ENCODE measurements around the gene CDH6. TPM values are rescaled to one million over a fixed set of nuclear protein-coding genes. Genes with fewer than 3 reads are reported as not detected.

Gene CDH6
- total and polyA plus RNA-seq, 10 of the 15 experiments (the other 5 are each of a cell fraction or from before 2014, with no cell fraction given): 0.01 TPM; not detected in 9

DNA sequence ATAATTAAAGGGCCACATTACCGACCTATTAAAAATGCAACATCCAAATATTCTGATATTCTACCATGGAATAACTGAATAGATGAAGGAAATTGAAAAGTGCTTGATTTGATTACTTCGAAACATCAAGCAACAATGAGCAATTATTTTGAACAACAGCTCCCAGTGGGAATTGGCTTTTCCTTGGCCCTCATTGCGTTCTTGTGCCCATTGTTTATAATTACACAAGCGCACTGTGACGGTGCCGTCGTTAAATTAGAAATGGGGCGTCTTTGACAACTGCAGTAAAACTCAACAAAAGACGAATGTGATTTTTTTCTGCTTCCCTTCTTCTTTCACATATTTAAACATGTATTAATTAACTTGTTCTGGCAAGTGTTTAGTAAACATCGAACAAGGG lies 61.6 kb downstream of the CDH6 start (continued):
- no peak for TF ChIP-seq HSF1 (IDR thresholded peaks at IDR 0.05; ENCODE audit: low read depth, low read length)
- TF ChIP-seq ZBTB11 (CRISPR knock-in tag; IDR thresholded peaks at IDR 0.05): no peak
- no peak for TF ChIP-seq SREBF2 (IDR thresholded peaks at IDR 0.05; ENCODE audit: low read length)
- TF ChIP-seq NRF1 (conservative IDR thresholded peaks at IDR 0.05; ENCODE audit: low read depth, low read length): no peak
- TF ChIP-seq CBX3 (IDR thresholded peaks at IDR 0.05; ENCODE audit: borderline replicate concordance, low read depth): no peak

- SMC1A ChIA-PET (ENCODE audit: uncharacterized antibody, unreplicated experiment): interaction anchor here (1.4 kb wide), 1 partner anchor 1228 kb away, joined by 3 read pairs; no protein-coding TSS in a partner anchor
- ATAC-seq (no peak), FAIRE-seq (no peak), DNase-seq (ENCODE audit: low read depth, low spot score) (no peak)
- no peak overlapping the region for H3K27ac ChIP-seq (ENCODE audit: control insufficient read depth, insufficient read depth)
- RAD21 ChIA-PET (ENCODE audit: unreplicated experiment): interaction anchor here (1.1 kb wide), 1 partner anchor 1228 kb away, joined by 4 read pairs; no protein-coding TSS in a partner anchor
- no peak overlapping the region for H3K4me2 ChIP-seq (ENCODE audit: control insufficient read depth, insufficient read depth)
- WGBS (ENCODE audit: insufficient coverage, insufficient replicate concordance, low lambda C conversion rate, missing lambda C conversion rate): 0% methylated on average over 2 of the region's 2 CpGs
- POLR2A ChIA-PET: no interaction called here
- CTCF ChIA-PET: interaction anchor here (3.4 kb wide), 1 partner anchor 36 kb away, joined by 23 read pairs; no protein-coding TSS in a partner anchor
- H3K4me1 ChIP-seq (ENCODE audit: control insufficient read depth, insufficient read depth, low read length): no peaks in the 10 kb centered on the region
- H3K9me3 ChIP-seq (replicated peaks; ENCODE audit: control insufficient read depth, insufficient read depth, low read length): no peaks in the 10 kb centered on the region
- intact Hi-C loops (cut with micrococcal nuclease; ENCODE audit: unreplicated experiment) (no loop called here), in situ Hi-C loops (cut with MboI) (no loop called here)
- H3K36me3 ChIP-seq (ENCODE audit: control insufficient read depth in 2 of 2, insufficient read depth in 2 of 2, low read length in 1 of 2): no peaks in the 10 kb centered on the region
- no TSS peak for BruUV-seq (replicated peaks)
- TF ChIP-seq NR2F1 (conservative IDR thresholded peaks at IDR 0.05): no peak
- no peak for TF ChIP-seq ZNF274 (IDR thresholded peaks at IDR 0.05; ENCODE audit: insufficient read depth, insufficient read length)
- TF ChIP-seq NR2C2 (IDR thresholded peaks at IDR 0.05; ENCODE audit: borderline replicate concordance, control insufficient read depth, insufficient read length, low read depth): no peak
- TF ChIP-seq MXI1 (IDR thresholded peaks at IDR 0.05; ENCODE audit: low read depth, low read length): no peak
- TF ChIP-seq, protein P1, sequence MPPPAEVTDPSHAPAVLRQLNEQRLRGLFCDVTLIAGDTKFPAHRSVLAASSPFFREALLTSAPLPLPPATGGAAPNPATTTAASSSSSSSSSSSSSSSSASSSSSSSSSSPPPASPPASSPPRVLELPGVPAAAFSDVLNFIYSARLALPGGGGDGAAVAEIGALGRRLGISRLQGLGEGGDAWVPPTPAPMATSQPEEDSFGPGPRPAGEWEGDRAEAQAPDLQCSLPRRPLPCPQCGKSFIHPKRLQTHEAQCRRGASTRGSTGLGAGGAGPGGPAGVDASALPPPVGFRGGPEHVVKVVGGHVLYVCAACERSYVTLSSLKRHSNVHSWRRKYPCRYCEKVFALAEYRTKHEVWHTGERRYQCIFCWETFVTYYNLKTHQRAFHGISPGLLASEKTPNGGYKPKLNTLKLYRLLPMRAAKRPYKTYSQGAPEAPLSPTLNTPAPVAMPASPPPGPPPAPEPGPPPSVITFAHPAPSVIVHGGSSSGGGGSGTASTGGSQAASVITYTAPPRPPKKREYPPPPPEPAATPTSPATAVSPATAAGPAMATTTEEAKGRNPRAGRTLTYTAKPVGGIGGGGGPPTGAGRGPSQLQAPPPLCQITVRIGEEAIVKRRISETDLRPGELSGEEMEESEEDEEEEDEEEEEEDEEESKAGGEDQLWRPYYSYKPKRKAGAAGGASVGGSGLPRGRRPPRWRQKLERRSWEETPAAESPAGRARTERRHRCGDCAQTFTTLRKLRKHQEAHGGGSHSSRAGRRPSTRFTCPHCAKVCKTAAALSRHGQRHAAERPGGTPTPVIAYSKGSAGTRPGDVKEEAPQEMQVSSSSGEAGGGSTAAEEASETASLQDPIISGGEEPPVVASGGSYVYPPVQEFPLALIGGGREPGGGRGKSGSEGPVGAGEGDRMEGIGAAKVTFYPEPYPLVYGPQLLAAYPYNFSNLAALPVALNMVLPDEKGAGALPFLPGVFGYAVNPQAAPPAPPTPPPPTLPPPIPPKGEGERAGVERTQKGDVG (CRISPR knock-in tag; IDR thresholded peaks at IDR 0.05): no peak
- TF ChIP-seq TBL1XR1 (IDR thresholded peaks at IDR 0.05; ENCODE audit: low read depth, low read length): no peak
- no peak overlapping the region for H3K9ac ChIP-seq (ENCODE audit: control insufficient read depth, insufficient read depth, low read length)
- H3K4me3 ChIP-seq: no peak overlapping the region
- H4K20me1 ChIP-seq (ENCODE audit: control insufficient read depth, insufficient read depth): no peaks in the 10 kb centered on the region
- H3K27me3 ChIP-seq (replicated peaks in 1 of 2; ENCODE audit: control insufficient read depth in 2 of 2, insufficient read depth in 2 of 2, low read length in 1 of 2): no peaks in the 10 kb centered on the region
- H3K79me2 ChIP-seq (ENCODE audit: control insufficient read depth, insufficient read depth, low read length): no peaks in the 10 kb centered on the region
- no peak overlapping the region for H2AFZ ChIP-seq (ENCODE audit: control insufficient read depth, low read depth, low read length)
These were observed 74.8 kb downstream of the CDH6 start for GRCh38 chr5:31268256-31268655.
